ENCODE results near the gene MANSC4.
"Not testable (repeated sequence)": the region's sequence is repeated elsewhere in the genome, so short reads cannot be mapped to it uniquely, and the experiment has no call there.

MANSC4 gene

GRCh38 chr12:27745734-27746133 is 34.3 kb downstream of the MANSC4 start:
- H3K4me3 Mint-ChIP-seq, H3K27ac Mint-ChIP-seq, H3K9me3 Mint-ChIP-seq, DNase-seq, H3K27me3 Mint-ChIP-seq, ATAC-seq, H3K4me1 Mint-ChIP-seq: not testable (repeated sequence)

- H3K27me3 Mint-ChIP-seq, result no peaks in the 10 kb centered on the region
- peaks cover 18% of the 10 kb centered on the region for H3K4me1 Mint-ChIP-seq
- ATAC-seq (no peak), DNase-seq (no peak)
- H3K9me3 Mint-ChIP-seq, result no peaks in the 10 kb centered on the region
- no peak overlapping the region for H3K4me3 Mint-ChIP-seq
- H3K27ac Mint-ChIP-seq, result peak overlapping the region in 1 of 2 donors; percentile 42
These were observed 36.4 kb downstream of the MANSC4 start for GRCh38 chr12:27743601-27744000.

GRCh38 chr12:27734321-27734720 is 45.7 kb downstream of the MANSC4 start:
- H3K27me3 Mint-ChIP-seq, H3K27ac Mint-ChIP-seq, ATAC-seq: not testable (repeated sequence)

GRCh38 chr12:27733791-27734190 is 46.2 kb downstream of the MANSC4 start:
- Mint-ChIP-seq H3K4me3 (no peak overlapping the region), H3K27me3 (no peaks in the 10 kb centered on the region)

More at GRCh38 chr12:27734321-27734720, 45.7 kb downstream of the MANSC4 start:
- not testable (repeated sequence) for H3K9me3 Mint-ChIP-seq, H3K4me3 Mint-ChIP-seq, DNase-seq
- peaks cover 11% of the 10 kb centered on the region for H3K4me1 Mint-ChIP-seq

GRCh38 chr12:27733052-27733656 is 46.9 kb downstream of the MANSC4 start:
- Mint-ChIP-seq H3K9me3 (no peaks in the 10 kb centered on the region), H3K27ac (no peak overlapping the region), H3K4me3 (no peak overlapping the region), H3K27me3 (no peaks in the 10 kb centered on the region), H3K4me1 (no peaks in the 10 kb centered on the region)
- DNase-seq (peak in 1 of 2 donors; percentile 31), ATAC-seq (peak; percentile 60)

More at GRCh38 chr12:27733791-27734190, 46.2 kb downstream of the MANSC4 start:
- Mint-ChIP-seq H3K27ac (no peak overlapping the region), H3K9me3 (no peaks in the 10 kb centered on the region), H3K4me1 (peaks cover 6% of the 10 kb centered on the region)
- ATAC-seq (no peak), DNase-seq (no peak)

GRCh38 chr12:27732281-27732680 is 47.8 kb downstream of the MANSC4 start:
- Mint-ChIP-seq H3K27me3 (no peaks in the 10 kb centered on the region), H3K27ac (no peak overlapping the region), H3K4me1 (no peaks in the 10 kb centered on the region), H3K4me3 (no peak overlapping the region), H3K9me3 (no peaks in the 10 kb centered on the region)
- ATAC-seq (peak; percentile 74), DNase-seq (peak in 1 of 2 donors; percentile 19)

GRCh38 chr12:27730097-27730588 is 49.9 kb downstream of the MANSC4 start:
- H3K4me1 Mint-ChIP-seq, result no peaks in the 10 kb centered on the region
- ATAC-seq, result no peak
- no peaks in the 10 kb centered on the region for H3K9me3 Mint-ChIP-seq
- H3K27me3 Mint-ChIP-seq, result no peaks in the 10 kb centered on the region
- DNase-seq, result no peak
- H3K4me3 Mint-ChIP-seq, result no peak overlapping the region
- no peak overlapping the region for H3K27ac Mint-ChIP-seq

GRCh38 chr12:27723212-27723611 is 56.8 kb downstream of the MANSC4 start:
- Mint-ChIP-seq H3K27ac (no peak overlapping the region), H3K27me3 (no peaks in the 10 kb centered on the region), H3K4me1 (no peaks in the 10 kb centered on the region), H3K4me3 (no peak overlapping the region), H3K9me3 (no peaks in the 10 kb centered on the region)
- DNase-seq, result no peak
- no peak for ATAC-seq
